ENCODE results near the gene KRT78. TPM values are rescaled to one million over a fixed set of nuclear protein-coding genes. Genes with fewer than 3 reads are reported as not detected.

The KRT78 gene
- total and polyA plus RNA-seq, 2 of the 13 experiments (the other 11 are each of a cell fraction or from before 2014, with no cell fraction given) = not detected

- TF ChIP-seq THRA (CRISPR knock-in tag; IDR thresholded peaks at IDR 0.05; ENCODE audit: borderline replicate concordance) (no peak), SRY (CRISPR knock-in tag; IDR thresholded peaks at IDR 0.05) (0 out of 2 replicates have a peak, but pooled peaks have one; percentile 34), CREM (IDR thresholded peaks at IDR 0.05) (peak; percentile 11; the same call in 1 of the 2 replicates), CREM (CRISPR knock-in tag; IDR thresholded peaks at IDR 0.05) (no peak), PHB2 (IDR thresholded peaks at IDR 0.05; ENCODE audit: partially characterized antibody) (no peak), MEF2D (CRISPR knock-in tag; IDR thresholded peaks at IDR 0.05) (0 out of 2 replicates have a peak, but pooled peaks have one; percentile 12), ZNF34 (CRISPR knock-in tag; IDR thresholded peaks at IDR 0.05; ENCODE audit: borderline replicate concordance) (no peak), HMGA1 (CRISPR knock-in tag; conservative IDR thresholded peaks at IDR 0.05) (no peak), ZC3H4 (CRISPR knock-in tag; IDR thresholded peaks at IDR 0.05; ENCODE audit: borderline replicate concordance) (peak; percentile 35; the same call in 1 of the 2 replicates), ZNF615 (CRISPR knock-in tag; IDR thresholded peaks at IDR 0.05; ENCODE audit: borderline replicate concordance) (no peak), KAT8 (CRISPR knock-in tag; IDR thresholded peaks at IDR 0.05) (peak; percentile 5; the same call in 1 of the 2 replicates), MAFK (conservative IDR thresholded peaks at IDR 0.05 in 1 of 2, IDR thresholded peaks at IDR 0.05 in 1 of 2; ENCODE audit: low read length in 2 of 2) (no peak), NFE2L1 (CRISPR knock-in tag; IDR thresholded peaks at IDR 0.05; ENCODE audit: borderline replicate concordance) (no peak), ZNF225 (CRISPR knock-in tag; IDR thresholded peaks at IDR 0.05) (no peak), GABPB1 (CRISPR knock-in tag; IDR thresholded peaks at IDR 0.05) (no peak), RAD21 (CRISPR knock-in tag; IDR thresholded peaks at IDR 0.05) (peak; percentile 43; the same call in 1 of the 2 replicates), SALL2 (CRISPR knock-in tag; IDR thresholded peaks at IDR 0.05) (no peak), ZNF816 (CRISPR knock-in tag; IDR thresholded peaks at IDR 0.05; ENCODE audit: borderline replicate concordance) (no peak), ZSCAN31 (CRISPR knock-in tag; IDR thresholded peaks at IDR 0.05; ENCODE audit: low read depth) (no peak), ZNF598 (CRISPR knock-in tag; IDR thresholded peaks at IDR 0.05; ENCODE audit: borderline replicate concordance) (no peak), ZFP37 (CRISPR knock-in tag; IDR thresholded peaks at IDR 0.05; ENCODE audit: borderline replicate concordance) (no peak), SNAPC2 (CRISPR knock-in tag; IDR thresholded peaks at IDR 0.05) (no peak), ZNF784 (CRISPR knock-in tag; IDR thresholded peaks at IDR 0.05; ENCODE audit: borderline replicate concordance) (0 out of 2 replicates have a peak, but pooled peaks have one; percentile 58), ZNF296 (CRISPR knock-in tag; conservative IDR thresholded peaks at IDR 0.05) (no peak), ZNF687 (CRISPR knock-in tag; IDR thresholded peaks at IDR 0.05) (peak; percentile 40; the same call in 1 of the 2 replicates), ZFP62 (CRISPR knock-in tag; IDR thresholded peaks at IDR 0.05) (no peak), ADNP (CRISPR knock-in tag; IDR thresholded peaks at IDR 0.05) (no peak)
These were observed 47.0 kb upstream of the KRT78 start (continued) for GRCh38 chr12:52895726-52896189.
